WTC11 (cell line): ENCODE results near the gene CT47C1.

Experiments
- CREM ChIP-seq: sonication (generic); formaldehyde crosslinking; IDR thresholded peaks from 2 replicates; pipeline ENCODE4 v1.8.1; 2022; ENCODE audit warnings: mild to moderate bottlenecking, missing genetic modification reagents, moderate library complexity
- IRF2 ChIP-seq: sonication (generic); formaldehyde crosslinking; IDR thresholded peaks from 2 replicates; pipeline ENCODE4 v1.8.0; 2022; ENCODE audit warnings: low read depth, missing genetic modification reagents, borderline replicate concordance
- JUN ChIP-seq: sonication (generic); formaldehyde crosslinking; IDR thresholded peaks from 2 replicates; pipeline ENCODE4 v1.8.0; 2023; ENCODE audit warnings: mild to moderate bottlenecking, missing genetic modification reagents
- ZNF232 ChIP-seq: sonication (generic); formaldehyde crosslinking; IDR thresholded peaks from 2 replicates; pipeline ENCODE4 v1.8.0; 2022; ENCODE audit warnings: mild to moderate bottlenecking, missing genetic modification reagents
- TF ChIP-seq, protein P1 (sequence below): sonication (generic); formaldehyde crosslinking; IDR thresholded peaks from 2 replicates; pipeline ENCODE4 v1.8.1; 2022; ENCODE audit warnings: low read depth, missing genetic modification reagents, borderline replicate concordance
- TF ChIP-seq, protein P2 (sequence below): fragments of 200-600 bp; IDR thresholded peaks from 2 replicates; pipeline ENCODE4 v1.8.0; 2022; ENCODE audit warnings: antibody characterized with exemption
- TF ChIP-seq, protein P3 (sequence below): sonication (generic); formaldehyde crosslinking; IDR thresholded peaks from 2 replicates; pipeline ENCODE4 v1.8.1; 2023; ENCODE audit warnings: mild to moderate bottlenecking, missing genetic modification reagents
- TF ChIP-seq, protein P4 (sequence below): sonication (generic); formaldehyde crosslinking; IDR thresholded peaks from 2 replicates; pipeline ENCODE4 v1.8.0; 2022; ENCODE audit warnings: mild to moderate bottlenecking, missing genetic modification reagents

DNA sequence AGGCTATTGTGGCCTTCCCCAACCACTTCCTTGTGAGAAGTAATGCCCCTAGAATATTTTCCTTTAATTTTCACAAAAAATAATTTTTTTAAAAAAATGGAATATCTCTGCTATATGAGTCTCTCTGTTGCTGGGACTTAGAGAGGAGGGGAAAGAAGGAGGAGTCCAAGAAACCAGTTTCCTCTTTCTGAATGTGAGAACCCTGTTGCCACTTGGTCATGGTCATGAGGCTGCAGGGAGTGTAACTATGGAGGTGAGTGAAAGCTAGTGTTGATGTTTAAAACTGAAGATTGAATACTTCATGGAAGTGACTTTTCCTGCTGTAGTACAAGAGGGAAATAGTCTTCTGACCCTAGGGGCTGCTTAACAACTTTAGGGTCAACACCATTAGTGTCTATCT, 34.4 kb downstream of the CT47C1 start:
- TF ChIP-seq IRF2 (CRISPR knock-in tag) = no peak
- TF ChIP-seq, protein P1, sequence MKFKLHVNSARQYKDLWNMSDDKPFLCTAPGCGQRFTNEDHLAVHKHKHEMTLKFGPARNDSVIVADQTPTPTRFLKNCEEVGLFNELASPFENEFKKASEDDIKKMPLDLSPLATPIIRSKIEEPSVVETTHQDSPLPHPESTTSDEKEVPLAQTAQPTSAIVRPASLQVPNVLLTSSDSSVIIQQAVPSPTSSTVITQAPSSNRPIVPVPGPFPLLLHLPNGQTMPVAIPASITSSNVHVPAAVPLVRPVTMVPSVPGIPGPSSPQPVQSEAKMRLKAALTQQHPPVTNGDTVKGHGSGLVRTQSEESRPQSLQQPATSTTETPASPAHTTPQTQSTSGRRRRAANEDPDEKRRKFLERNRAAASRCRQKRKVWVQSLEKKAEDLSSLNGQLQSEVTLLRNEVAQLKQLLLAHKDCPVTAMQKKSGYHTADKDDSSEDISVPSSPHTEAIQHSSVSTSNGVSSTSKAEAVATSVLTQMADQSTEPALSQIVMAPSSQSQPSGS (CRISPR knock-in tag) = no peak
- TF ChIP-seq, protein P2, sequence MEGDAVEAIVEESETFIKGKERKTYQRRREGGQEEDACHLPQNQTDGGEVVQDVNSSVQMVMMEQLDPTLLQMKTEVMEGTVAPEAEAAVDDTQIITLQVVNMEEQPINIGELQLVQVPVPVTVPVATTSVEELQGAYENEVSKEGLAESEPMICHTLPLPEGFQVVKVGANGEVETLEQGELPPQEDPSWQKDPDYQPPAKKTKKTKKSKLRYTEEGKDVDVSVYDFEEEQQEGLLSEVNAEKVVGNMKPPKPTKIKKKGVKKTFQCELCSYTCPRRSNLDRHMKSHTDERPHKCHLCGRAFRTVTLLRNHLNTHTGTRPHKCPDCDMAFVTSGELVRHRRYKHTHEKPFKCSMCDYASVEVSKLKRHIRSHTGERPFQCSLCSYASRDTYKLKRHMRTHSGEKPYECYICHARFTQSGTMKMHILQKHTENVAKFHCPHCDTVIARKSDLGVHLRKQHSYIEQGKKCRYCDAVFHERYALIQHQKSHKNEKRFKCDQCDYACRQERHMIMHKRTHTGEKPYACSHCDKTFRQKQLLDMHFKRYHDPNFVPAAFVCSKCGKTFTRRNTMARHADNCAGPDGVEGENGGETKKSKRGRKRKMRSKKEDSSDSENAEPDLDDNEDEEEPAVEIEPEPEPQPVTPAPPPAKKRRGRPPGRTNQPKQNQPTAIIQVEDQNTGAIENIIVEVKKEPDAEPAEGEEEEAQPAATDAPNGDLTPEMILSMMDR = no peak
- TF ChIP-seq CREM = no peak
- TF ChIP-seq ZNF232 (CRISPR knock-in tag) = no peak
- TF ChIP-seq, protein P3, sequence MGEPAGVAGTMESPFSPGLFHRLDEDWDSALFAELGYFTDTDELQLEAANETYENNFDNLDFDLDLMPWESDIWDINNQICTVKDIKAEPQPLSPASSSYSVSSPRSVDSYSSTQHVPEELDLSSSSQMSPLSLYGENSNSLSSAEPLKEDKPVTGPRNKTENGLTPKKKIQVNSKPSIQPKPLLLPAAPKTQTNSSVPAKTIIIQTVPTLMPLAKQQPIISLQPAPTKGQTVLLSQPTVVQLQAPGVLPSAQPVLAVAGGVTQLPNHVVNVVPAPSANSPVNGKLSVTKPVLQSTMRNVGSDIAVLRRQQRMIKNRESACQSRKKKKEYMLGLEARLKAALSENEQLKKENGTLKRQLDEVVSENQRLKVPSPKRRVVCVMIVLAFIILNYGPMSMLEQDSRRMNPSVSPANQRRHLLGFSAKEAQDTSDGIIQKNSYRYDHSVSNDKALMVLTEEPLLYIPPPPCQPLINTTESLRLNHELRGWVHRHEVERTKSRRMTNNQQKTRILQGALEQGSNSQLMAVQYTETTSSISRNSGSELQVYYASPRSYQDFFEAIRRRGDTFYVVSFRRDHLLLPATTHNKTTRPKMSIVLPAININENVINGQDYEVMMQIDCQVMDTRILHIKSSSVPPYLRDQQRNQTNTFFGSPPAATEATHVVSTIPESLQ (CRISPR knock-in tag) = no peak
- no peak for TF ChIP-seq JUN (CRISPR knock-in tag)
- TF ChIP-seq, protein P4, sequence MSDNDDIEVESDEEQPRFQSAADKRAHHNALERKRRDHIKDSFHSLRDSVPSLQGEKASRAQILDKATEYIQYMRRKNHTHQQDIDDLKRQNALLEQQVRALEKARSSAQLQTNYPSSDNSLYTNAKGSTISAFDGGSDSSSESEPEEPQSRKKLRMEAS (CRISPR knock-in tag) = no peak
